PC-3 (cell line): ENCODE results near the gene CADM4. TPM values are rescaled to one million over a fixed set of nuclear protein-coding genes. Genes with fewer than 3 reads are reported as not detected.
"Not testable (repeated sequence)": the region's sequence is repeated elsewhere in the genome, so short reads cannot be mapped to it uniquely, and the experiment has no call there.

ENCODE experiments used
- ATAC-seq: fragments of 200-7000 bp; cut with Tn5 transposase; 2 replicates; pipeline ENCODE4 v1.9.1; 2020; ENCODE audit warnings: mild to moderate bottlenecking, moderate library complexity
- BruUV-seq: library from RNA; stranded (reverse); fragments of 400-500 nt; replicated peaks from 2 replicates; lab custom pipeline; 2021; lab: Mats Ljungman, UMichigan
- CTCF ChIA-PET: fragments of 300-600 bp; sonication (Branson Sonifier 250); formaldehyde crosslinking; loops from one replicate; lab custom pipeline; 2022; ENCODE audit warnings: antibody characterized with exemption; lab: Charles Lee
- POLR2A ChIA-PET: fragments of 300-600 bp; sonication (Branson Sonifier 250); formaldehyde crosslinking; loops from one replicate; lab custom pipeline; 2022; ENCODE audit warnings: antibody characterized with exemption; ENCODE audit not compliant: unreplicated experiment; lab: Charles Lee
- DNase-seq: peaks from one replicate; pipeline ENCODE4 v3.0.0-alpha.2; 2015
- H2AFZ ChIP-seq: fragments of 300-600 bp; sonication (generic); 2 replicates; pipeline ENCODE4 v1.6.0; 2016; ENCODE audit warnings: antibody characterized with exemption, low read length
- H3F3A ChIP-seq: fragments of 300-600 bp; sonication (generic); one replicate; pipeline ENCODE4 v1.6.0; 2017; ENCODE audit warnings: antibody characterized with exemption, low read length, control low read depth, mild to moderate bottlenecking; ENCODE audit not compliant: unreplicated experiment
- H3K27ac ChIP-seq: fragments of 300-600 bp; sonication (generic); 2 replicates; pipeline ENCODE4 v1.5.1; 2016; ENCODE audit warnings: mild to moderate bottlenecking, low read length
- H3K27me3 ChIP-seq: fragments of 300-600 bp; sonication (generic); 2 replicates; pipeline ENCODE4 v1.6.1; 2016; ENCODE audit warnings: low read length, mixed read lengths
- H3K36me3 ChIP-seq: fragments of 300-600 bp; sonication (generic); 2 replicates; pipeline ENCODE4 v1.6.1; 2016; ENCODE audit warnings: low read depth, mixed run types, low read length, mixed read lengths
- H3K4me1 ChIP-seq: fragments of 300-600 bp; sonication (generic); 2 replicates; pipeline ENCODE4 v1.5.1; 2016; ENCODE audit warnings: low read length; ENCODE audit not compliant: insufficient read depth
- H3K4me2 ChIP-seq: fragments of 300-600 bp; sonication (generic); 2 replicates; pipeline ENCODE4 v1.6.0; 2016; ENCODE audit warnings: low read length
- H3K4me3 ChIP-seq: fragments of 300-600 bp; sonication (generic); 2 replicates; pipeline ENCODE4 v1.5.1; 2016; ENCODE audit warnings: mild to moderate bottlenecking, low read length, mixed read lengths
- H3K79me2 ChIP-seq: fragments of 300-600 bp; sonication (generic); 2 replicates; pipeline ENCODE4 v1.6.1; 2017; ENCODE audit warnings: low read length, mixed read lengths
- H3K9ac ChIP-seq: fragments of 300-600 bp; sonication (generic); 2 replicates; pipeline ENCODE4 v1.6.0; 2016; ENCODE audit warnings: mild to moderate bottlenecking, low read length
- H3K9me2 ChIP-seq: fragments of 300-600 bp; sonication (generic); replicated peaks from 2 replicates; pipeline ENCODE4 v1.6.1; 2016; ENCODE audit warnings: mixed run types, low read length, mixed read lengths
- H3K9me3 ChIP-seq: fragments of 300-600 bp; sonication (generic); 2 replicates; pipeline ENCODE4 v1.6.1; 2016; ENCODE audit warnings: low read length, mixed read lengths
- H4K20me1 ChIP-seq: fragments of 300-600 bp; sonication (generic); 2 replicates; pipeline ENCODE4 v1.6.1; 2016; ENCODE audit warnings: low read length, mixed read lengths
- CTCF ChIP-seq: fragments of 300-600 bp; sonication (generic); conservative IDR thresholded peaks from 2 replicates; pipeline ENCODE4 v1.5.1; 2017; ENCODE audit warnings: antibody characterized with exemption, low read depth, mild to moderate bottlenecking, low read length
- EZH2 ChIP-seq: fragments of 300-600 bp; sonication (generic); IDR thresholded peaks from one replicate; pipeline ENCODE4 v1.6.1; 2017; ENCODE audit warnings: antibody characterized with exemption, mild to moderate bottlenecking, low read length; ENCODE audit not compliant: unreplicated experiment
- EZH2phosphoT487 ChIP-seq: fragments of 300-600 bp; sonication (generic); IDR thresholded peaks from 2 replicates; pipeline ENCODE4 v1.6.1; 2018; ENCODE audit warnings: mild to moderate bottlenecking, antibody characterized with exemption, low read length, borderline replicate concordance
- intact Hi-C: fragments of 100-400 bp; cut with micrococcal nuclease; formaldehyde crosslinking; loops from 2 replicates; pipeline ENCODE4 v1.9.0; 2023
- total RNA-seq: library from RNA; depleted of rRNA; stranded (reverse); fragments of >200 nt; gene quantifications from 2 replicates; pipeline ENCODE4 v1.2.3, GENCODE V29; 2014

CADM4 gene
- total RNA-seq, 1 experiment from 2014 or later = 13.7 TPM

GRCh38 chr19:43682824-43683661 is 43.4 kb upstream of the CADM4 start:
- POLR2A ChIA-PET = no interaction called here
- DNase-seq = no peak
- CTCF ChIA-PET = interaction anchor here (0.9 kb wide), 1 partner anchor 98 kb away, joined by 5 read pairs; the partner anchor contains the start of gene KCNN4

GRCh38 chr19:43682269-43682668 is 42.6 kb upstream of the CADM4 start:
- H3K4me3 ChIP-seq, H4K20me1 ChIP-seq, ATAC-seq, intact Hi-C loops, H3K79me2 ChIP-seq, H3F3A ChIP-seq, H2AFZ ChIP-seq, H3K36me3 ChIP-seq, H3K4me2 ChIP-seq, POLR2A ChIA-PET, H3K9me2 ChIP-seq, H3K9ac ChIP-seq, H3K27ac ChIP-seq, BruUV-seq, H3K27me3 ChIP-seq, H3K9me3 ChIP-seq, H3K4me1 ChIP-seq, DNase-seq: not testable (repeated sequence)
- CTCF ChIA-PET = interaction anchor here (0.9 kb wide), 1 partner anchor 98 kb away, joined by 5 read pairs; the partner anchor contains the start of gene KCNN4

More at GRCh38 chr19:43682824-43683661, 43.4 kb upstream of the CADM4 start:
- Histone ChIP-seq H3K27ac (no peak overlapping the region), H3K9me3 (no peaks in the 10 kb centered on the region), H2AFZ (no peak overlapping the region), H3K9ac (no peak overlapping the region), H3K4me3 (no peak overlapping the region), H3K4me2 (no peak overlapping the region), H3K9me2 (no peaks in the 10 kb centered on the region), H4K20me1 (no peaks in the 10 kb centered on the region), H3F3A (no peaks in the 10 kb centered on the region), H3K27me3 (no peaks in the 10 kb centered on the region), H3K79me2 (no peaks in the 10 kb centered on the region), H3K36me3 (no peaks in the 10 kb centered on the region), H3K4me1 (no peaks in the 10 kb centered on the region; the same call in 1 of the 2 replicates)
- no peak for TF ChIP-seq EZH2phosphoT487
- no peak for TF ChIP-seq EZH2
- no peak for TF ChIP-seq CTCF
- intact Hi-C loops = no loop called here
- no TSS peak for BruUV-seq
- ATAC-seq = no peak

GRCh38 chr19:43681821-43682220 is 42.2 kb upstream of the CADM4 start:
- no peak overlapping the region for H3K4me3 ChIP-seq
- intact Hi-C loops = no loop called here
- DNase-seq (no peak), ATAC-seq (no peak)
- TF ChIP-seq EZH2phosphoT487 = no peak
- no peak for TF ChIP-seq EZH2
- TF ChIP-seq CTCF = no peak
- no peaks in the 10 kb centered on the region for H3K9me3 ChIP-seq
- no TSS peak for BruUV-seq
- no peak overlapping the region for H2AFZ ChIP-seq
- H3K9me2 ChIP-seq = no peaks in the 10 kb centered on the region
- no peaks in the 10 kb centered on the region for H3K36me3 ChIP-seq
- no peaks in the 10 kb centered on the region for H4K20me1 ChIP-seq
- ChIA-PET CTCF (no interaction called here), POLR2A (no interaction called here)
- H3K27ac ChIP-seq = no peak overlapping the region
- H3K4me2 ChIP-seq = no peak overlapping the region
- no peaks in the 10 kb centered on the region for H3F3A ChIP-seq
- H3K27me3 ChIP-seq = no peaks in the 10 kb centered on the region
- H3K4me1 ChIP-seq = no peaks in the 10 kb centered on the region; the same call in 1 of the 2 replicates
- H3K79me2 ChIP-seq = no peaks in the 10 kb centered on the region
- H3K9ac ChIP-seq = no peak overlapping the region
